ENCODE results near the gene ACOX2. TPM values are rescaled to one million over a fixed set of nuclear protein-coding genes. Genes with fewer than 3 reads are reported as not detected.
A peak's percentile ranks its signal among the peaks of the same experiment; 100 is the strongest.

The ACOX2 gene
- total and polyA plus RNA-seq, 4 donors = 74.3 to 214 (median 141) TPM

DNA sequence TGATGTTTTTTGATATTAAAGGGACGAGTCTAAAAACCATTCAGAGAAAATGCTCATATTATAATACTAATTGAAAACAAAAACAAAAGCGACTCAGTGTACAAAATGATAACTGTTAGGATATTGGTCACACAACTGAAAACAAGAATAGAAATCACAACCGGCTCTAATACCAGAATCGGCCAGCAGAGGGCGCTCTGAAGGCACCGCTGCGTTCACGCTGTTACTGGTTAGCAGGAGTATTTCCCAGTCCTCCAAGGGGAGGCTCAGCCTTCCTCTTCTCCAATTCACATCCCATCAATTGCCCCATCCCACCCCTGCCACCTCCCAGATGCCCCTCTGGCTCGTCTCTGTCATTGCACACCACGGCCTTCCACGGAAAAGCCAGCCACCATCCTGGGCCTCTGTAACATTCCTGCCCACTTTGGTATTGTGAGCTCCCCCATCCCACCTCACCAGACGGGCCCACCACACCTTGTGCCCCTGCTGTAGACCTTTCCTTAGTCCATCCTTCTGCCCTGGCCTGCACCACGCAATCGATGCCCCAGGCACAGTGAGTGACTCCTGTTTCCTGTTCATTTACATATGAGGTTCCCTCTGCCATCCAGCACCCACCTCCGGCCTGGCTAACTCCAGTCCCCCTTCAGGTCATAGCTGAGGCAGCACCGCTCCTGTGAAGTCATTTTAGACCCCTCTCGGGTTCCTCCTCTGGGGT is 31.7 kb upstream of the ACOX2 start:
- Histone ChIP-seq H3K36me3 (ENCODE audit: control insufficient read depth in 4 of 4, insufficient read depth in 3 of 4, low read depth in 1 of 4, low read length in 3 of 4) (no peaks in the 10 kb centered on the region), H3K4me3 (ENCODE audit: low read depth in 1 of 3, low read length in 3 of 3) (no peak overlapping the region), H3K9me3 (ENCODE audit: control insufficient read depth in 4 of 4, low read length in 3 of 4) (no peaks in the 10 kb centered on the region), H3K27ac (ENCODE audit: low read depth in 1 of 2, low read length in 2 of 2) (no peak overlapping the region), H3K9ac (ENCODE audit: low read depth in 1 of 2, low read length in 2 of 2) (no peak overlapping the region), H3K27me3 (ENCODE audit: control insufficient read depth in 4 of 4, insufficient read depth in 4 of 4, low read length in 3 of 4) (no peaks in the 10 kb centered on the region), H3K4me1 (ENCODE audit: control insufficient read depth in 4 of 4, insufficient read depth in 4 of 4, low read length in 3 of 4) (peaks cover 0 to 11% (median 3%) of the 10 kb centered on the region in 4 donors)
- WGBS = 34% methylated on average over 17 of the region's 17 CpGs
- TF ChIP-seq MAX (IDR thresholded peaks at IDR 0.05) (no peak), NR2F2 (IDR thresholded peaks at IDR 0.05) (no peak), SP1 (IDR thresholded peaks at IDR 0.05) (no peak), ZBTB33 (IDR thresholded peaks at IDR 0.05) (no peak), TAF1 (conservative IDR thresholded peaks at IDR 0.05) (no peak), RXRA (IDR thresholded peaks at IDR 0.05) (peak in 1 of 2 donors; percentile 15), FOXA2 (IDR thresholded peaks at IDR 0.05) (no peak), HNF4G (IDR thresholded peaks at IDR 0.05) (no peak), RAD21 (IDR thresholded peaks at IDR 0.05) (peak; percentile 92 to 93)
- TF ChIP-seq, protein P1, sequence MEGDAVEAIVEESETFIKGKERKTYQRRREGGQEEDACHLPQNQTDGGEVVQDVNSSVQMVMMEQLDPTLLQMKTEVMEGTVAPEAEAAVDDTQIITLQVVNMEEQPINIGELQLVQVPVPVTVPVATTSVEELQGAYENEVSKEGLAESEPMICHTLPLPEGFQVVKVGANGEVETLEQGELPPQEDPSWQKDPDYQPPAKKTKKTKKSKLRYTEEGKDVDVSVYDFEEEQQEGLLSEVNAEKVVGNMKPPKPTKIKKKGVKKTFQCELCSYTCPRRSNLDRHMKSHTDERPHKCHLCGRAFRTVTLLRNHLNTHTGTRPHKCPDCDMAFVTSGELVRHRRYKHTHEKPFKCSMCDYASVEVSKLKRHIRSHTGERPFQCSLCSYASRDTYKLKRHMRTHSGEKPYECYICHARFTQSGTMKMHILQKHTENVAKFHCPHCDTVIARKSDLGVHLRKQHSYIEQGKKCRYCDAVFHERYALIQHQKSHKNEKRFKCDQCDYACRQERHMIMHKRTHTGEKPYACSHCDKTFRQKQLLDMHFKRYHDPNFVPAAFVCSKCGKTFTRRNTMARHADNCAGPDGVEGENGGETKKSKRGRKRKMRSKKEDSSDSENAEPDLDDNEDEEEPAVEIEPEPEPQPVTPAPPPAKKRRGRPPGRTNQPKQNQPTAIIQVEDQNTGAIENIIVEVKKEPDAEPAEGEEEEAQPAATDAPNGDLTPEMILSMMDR (IDR thresholded peaks at IDR 0.05; ENCODE audit: low read depth, low read length, missing input control) = peak; percentile 97
- peak; percentile 85 for DNase-seq (ENCODE audit: low spot score)

DNA sequence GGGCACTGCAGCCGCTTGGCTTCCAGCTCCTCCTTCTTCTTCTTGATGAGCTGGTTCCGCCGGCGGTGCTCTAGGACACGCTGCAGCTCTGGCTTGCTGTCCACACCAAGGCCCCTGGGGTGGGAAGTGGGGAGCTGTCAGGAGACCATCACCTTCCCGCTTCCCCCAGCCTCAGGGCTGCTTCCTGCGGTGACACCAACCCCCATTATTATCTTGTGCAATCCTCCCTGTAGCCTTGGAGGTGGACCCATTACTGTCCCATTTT is 30.2 kb upstream of the ACOX2 start:
- Histone ChIP-seq H3K9ac (ENCODE audit: low read depth in 1 of 2, low read length in 2 of 2) (no peak overlapping the region), H3K27me3 (ENCODE audit: control insufficient read depth in 4 of 4, insufficient read depth in 4 of 4, low read length in 3 of 4) (no peaks in the 10 kb centered on the region), H3K4me1 (ENCODE audit: control insufficient read depth in 4 of 4, insufficient read depth in 4 of 4, low read length in 3 of 4) (peaks cover 0 to 11% (median 3%) of the 10 kb centered on the region in 4 donors), H3K4me3 (ENCODE audit: low read depth in 1 of 3, low read length in 3 of 3) (no peak overlapping the region), H3K27ac (ENCODE audit: low read depth in 1 of 2, low read length in 2 of 2) (no peak overlapping the region), H3K36me3 (ENCODE audit: control insufficient read depth in 4 of 4, insufficient read depth in 3 of 4, low read depth in 1 of 4, low read length in 3 of 4) (no peaks in the 10 kb centered on the region), H3K9me3 (ENCODE audit: control insufficient read depth in 4 of 4, low read length in 3 of 4) (no peaks in the 10 kb centered on the region)
- DNase-seq (ENCODE audit: low spot score) = no peak
- no peak for TF ChIP-seq FOXA1 (IDR thresholded peaks at IDR 0.05)
- TF ChIP-seq EGR1 (IDR thresholded peaks at IDR 0.05; ENCODE audit: low read depth in 2 of 2) = no peak
- no peak for TF ChIP-seq GABPA (IDR thresholded peaks at IDR 0.05 in 1 of 2, conservative IDR thresholded peaks at IDR 0.05 in 1 of 2)
- no peak for TF ChIP-seq HNF4A (conservative IDR thresholded peaks at IDR 0.05)
- TF ChIP-seq RAD21 (IDR thresholded peaks at IDR 0.05) = no peak
- TF ChIP-seq FOXA2 (IDR thresholded peaks at IDR 0.05) = no peak
- TF ChIP-seq RXRA (IDR thresholded peaks at IDR 0.05) = no peak
- no peak for TF ChIP-seq ZBTB33 (IDR thresholded peaks at IDR 0.05)
- TF ChIP-seq HNF4G (IDR thresholded peaks at IDR 0.05) = no peak
- TF ChIP-seq YY1 (IDR thresholded peaks at IDR 0.05) = no peak
- no peak for TF ChIP-seq NR2F2 (IDR thresholded peaks at IDR 0.05)
- no peak for TF ChIP-seq TAF1 (conservative IDR thresholded peaks at IDR 0.05)
- TF ChIP-seq JUND (IDR thresholded peaks at IDR 0.05) = no peak
- no peak for TF ChIP-seq REST (IDR thresholded peaks at IDR 0.05)
- no peak for TF ChIP-seq ATF3 (IDR thresholded peaks at IDR 0.05)
- TF ChIP-seq, protein P1 (IDR thresholded peaks at IDR 0.05; ENCODE audit: low read depth, low read length, missing input control) = no peak
- no peak for TF ChIP-seq SP1 (IDR thresholded peaks at IDR 0.05)
- TF ChIP-seq MAX (IDR thresholded peaks at IDR 0.05) = no peak
- 93% methylated on average over 7 of the region's 7 CpGs for WGBS
